NK-92 (cell line): ENCODE results near the gene BPNT1.

Source experiments
- DNase-seq: peaks from one replicate; lab custom pipeline; 2025; ENCODE audit not compliant: unreplicated experiment; lab: John Stamatoyannopoulos, UW

The BPNT1 gene

GRCh38 chr1:220012259-220012658, 77.3 kb downstream of the BPNT1 start:
- DNase-seq: no peak

- DNase-seq: no peak
These were observed 78.0 kb downstream of the BPNT1 start for GRCh38 chr1:220011620-220012019.
